H1 (cell line): ENCODE measurements around the gene MAN1A2.

Source experiments
- CTCF ChIP-seq, 3 experiments: IDR thresholded peaks; 1 replicate in 2 of 3; 2 replicates in 1 of 3; pipeline versions ENCODE4 v1.5.1 to v1.6.1; 2011; ENCODE audit warnings: low read length in 3 of 3, mild to moderate bottlenecking in 3 of 3, inconsistent platforms in 2 of 3, low read depth in 1 of 3, moderate library complexity in 1 of 3; ENCODE audit not compliant: insufficient read depth in 1 of 3; ENCODE audit errors: control extremely low read depth in 1 of 3
- EGR1 ChIP-seq: IDR thresholded peaks from 2 replicates; pipeline ENCODE4 v1.6.1; 2011; ENCODE audit warnings: low read depth, low read length, borderline replicate concordance
- HDAC2 ChIP-seq, 2 experiments: fragments of 300-600 bp in 1 of 2; sonication (generic) in 1 of 2; IDR thresholded peaks; 2 replicates each; pipeline ENCODE4 v1.6.1; 2011 to 2012; ENCODE audit warnings: low read depth in 2 of 2, low read length in 2 of 2, mild to moderate bottlenecking in 2 of 2, moderate library complexity in 2 of 2, borderline replicate concordance in 1 of 2, inconsistent platforms in 1 of 2
- POLR2A ChIP-seq, 2 experiments: IDR thresholded peaks; 1 replicate in 1 of 2; 2 replicates in 1 of 2; pipeline ENCODE4 v1.6.1; 2011; ENCODE audit warnings: low read depth in 2 of 2, low read length in 2 of 2, mild to moderate bottlenecking in 2 of 2; ENCODE audit errors: control extremely low read depth in 1 of 2
- POLR2AphosphoS5 ChIP-seq: IDR thresholded peaks from 2 replicates; pipeline ENCODE4 v1.6.1; 2011; ENCODE audit warnings: low read depth, low read length

- TF ChIP-seq CTCF (IDR thresholded peaks at IDR 0.05; ENCODE audit: control extremely low read depth in 1 of 3, insufficient read depth in 1 of 3, low read depth in 1 of 3, low read length in 3 of 3): no peak
- TF ChIP-seq HDAC2 (IDR thresholded peaks at IDR 0.05; ENCODE audit: borderline replicate concordance in 1 of 2, low read depth in 2 of 2, low read length in 2 of 2): no peak
- no peak for TF ChIP-seq POLR2A (IDR thresholded peaks at IDR 0.05; ENCODE audit: control extremely low read depth in 1 of 2, low read depth in 2 of 2, low read length in 2 of 2)
- no peak for TF ChIP-seq POLR2AphosphoS5
- no peak for TF ChIP-seq EGR1
These were observed 168.6 kb downstream of the MAN1A2 start for GRCh38 chr1:117535821-117536220.
